Right lobe of liver (tissue), 4 donors: Measurements from ENCODE around the gene RABGEF1.
"Not testable (repeated sequence)": the region's sequence is repeated elsewhere in the genome, so short reads cannot be mapped to it uniquely, and the experiment has no call there.

Source experiments
- POLR2A ChIP-seq: fragments of 450-650 bp; IDR thresholded peaks from one replicate; pipeline ENCODE4 v1.6.1; 2017; ENCODE audit warnings: antibody characterized with exemption, mild to moderate bottlenecking
- TF ChIP-seq, protein P1 (sequence below), 4 donors: fragments of 200-600 bp in 3 of 4; fragments of 450-650 bp in 1 of 4; IDR thresholded peaks; one replicate each; pipeline versions ENCODE4 v1.5.1 to v1.8.0; 2016 to 2022; ENCODE audit warnings: antibody characterized with exemption in 4 of 4, mild to moderate bottlenecking in 2 of 4
- donor health status: DM: no; HTN: no; CAD: no.
- donor health status: DM: no; HTN: no; CAD: no.
- donor health status: DM: no; HTN: yes; CAD: no.

DNA sequence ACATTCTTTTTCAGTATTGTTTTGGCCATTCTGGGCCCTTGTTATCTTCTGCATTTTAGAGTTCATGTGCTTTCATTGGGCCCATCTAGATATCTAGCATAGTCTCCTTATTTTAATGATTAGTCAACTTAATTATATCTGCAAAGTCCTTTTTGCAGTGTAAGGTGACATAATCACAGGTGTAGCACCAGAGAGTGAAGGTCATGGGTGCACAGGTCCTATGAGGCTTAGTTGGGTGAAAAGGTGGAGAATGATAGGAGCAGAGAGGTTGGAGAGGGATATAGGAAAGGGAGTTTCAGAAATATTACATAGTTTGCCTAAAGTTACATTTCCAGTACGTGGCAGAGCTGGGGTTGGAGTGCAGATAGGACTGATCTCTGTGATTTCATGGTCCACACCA lies 24.4 kb downstream of the RABGEF1 start:
- TF ChIP-seq, protein P1, sequence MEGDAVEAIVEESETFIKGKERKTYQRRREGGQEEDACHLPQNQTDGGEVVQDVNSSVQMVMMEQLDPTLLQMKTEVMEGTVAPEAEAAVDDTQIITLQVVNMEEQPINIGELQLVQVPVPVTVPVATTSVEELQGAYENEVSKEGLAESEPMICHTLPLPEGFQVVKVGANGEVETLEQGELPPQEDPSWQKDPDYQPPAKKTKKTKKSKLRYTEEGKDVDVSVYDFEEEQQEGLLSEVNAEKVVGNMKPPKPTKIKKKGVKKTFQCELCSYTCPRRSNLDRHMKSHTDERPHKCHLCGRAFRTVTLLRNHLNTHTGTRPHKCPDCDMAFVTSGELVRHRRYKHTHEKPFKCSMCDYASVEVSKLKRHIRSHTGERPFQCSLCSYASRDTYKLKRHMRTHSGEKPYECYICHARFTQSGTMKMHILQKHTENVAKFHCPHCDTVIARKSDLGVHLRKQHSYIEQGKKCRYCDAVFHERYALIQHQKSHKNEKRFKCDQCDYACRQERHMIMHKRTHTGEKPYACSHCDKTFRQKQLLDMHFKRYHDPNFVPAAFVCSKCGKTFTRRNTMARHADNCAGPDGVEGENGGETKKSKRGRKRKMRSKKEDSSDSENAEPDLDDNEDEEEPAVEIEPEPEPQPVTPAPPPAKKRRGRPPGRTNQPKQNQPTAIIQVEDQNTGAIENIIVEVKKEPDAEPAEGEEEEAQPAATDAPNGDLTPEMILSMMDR (IDR thresholded peaks at IDR 0.05), result not testable (repeated sequence)
- TF ChIP-seq POLR2A, result not testable (repeated sequence)
